Measurements from ENCODE around the gene MLLT10. TPM values are rescaled to one million over a fixed set of nuclear protein-coding genes. Genes with fewer than 3 reads are reported as not detected.
A peak's percentile ranks its signal among the peaks of the same experiment; 100 is the strongest.

MLLT10 gene
- total RNA-seq, 1 experiment from 2014 or later = 58.4 TPM

DNA sequence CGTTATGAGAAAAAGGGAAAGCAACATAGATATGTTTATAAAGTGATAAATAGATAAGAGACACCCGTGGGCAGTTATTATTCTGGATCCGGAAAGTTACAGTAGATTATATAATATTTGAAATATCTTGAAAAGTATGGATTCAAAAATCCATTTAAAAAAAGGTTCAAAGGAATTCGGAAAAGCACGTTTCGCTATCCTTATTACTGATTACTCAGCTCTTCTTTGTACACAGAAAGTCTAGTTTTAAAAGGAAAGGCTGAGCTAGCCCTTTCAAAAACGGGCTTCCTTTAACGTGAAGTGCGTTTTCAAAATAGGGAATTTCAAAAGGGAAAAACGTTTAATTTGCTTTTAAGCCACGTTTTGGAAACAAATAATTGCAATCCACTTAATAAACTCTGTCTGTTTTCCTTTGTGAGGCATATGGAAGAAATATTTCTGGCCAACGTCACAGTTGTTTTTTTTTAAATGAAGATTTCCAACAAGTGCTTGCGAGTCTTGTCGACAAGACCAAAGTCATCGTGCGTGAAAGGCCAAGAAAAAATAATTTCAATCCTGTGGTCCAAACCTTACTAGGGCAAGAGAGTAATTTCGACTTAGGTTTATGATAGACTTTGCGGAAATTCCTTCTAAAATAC lies 6.3 kb upstream of the MLLT10 start:
- no peaks in the 10 kb centered on the region for H3K9me3 ChIP-seq (ENCODE audit: low read depth, low read length, poor library complexity, severe bottlenecking)
- ChIA-PET POLR2A (ENCODE audit: low non-redundant PET) (interaction anchor here (0.6 kb wide), 1 partner anchor 788 kb away, joined by 3 read pairs; the partner anchor contains the start of gene COMMD3), CTCF (no interaction called here)
- no TSS peak for BruUV-seq (replicated peaks)
- peak overlapping the region; percentile 63 for H3K4me3 ChIP-seq (ENCODE audit: low read depth, low read length, poor library complexity, severe bottlenecking)
- H3K27ac ChIP-seq (ENCODE audit: low read depth, low read length, poor library complexity, severe bottlenecking) = peak overlapping the region; percentile 99
- H3K4me1 ChIP-seq (ENCODE audit: insufficient read depth, low read length, poor library complexity, severe bottlenecking) = peaks cover 51% of the 10 kb centered on the region
- H3K27me3 ChIP-seq (replicated peaks; ENCODE audit: insufficient read depth, low read depth, low read length, poor library complexity) = no peaks in the 10 kb centered on the region
- TF ChIP-seq EZH2 (IDR thresholded peaks at IDR 0.05; ENCODE audit: borderline replicate concordance, low read depth, low read length, poor library complexity, severe bottlenecking) (no peak), CTCF (conservative IDR thresholded peaks at IDR 0.05; ENCODE audit: low read depth, low read length) (no peak)
- DNase-seq (ENCODE audit: low spot score) = peak; percentile 66
- H3K36me3 ChIP-seq (ENCODE audit: insufficient read depth, low read length, poor library complexity, severe bottlenecking) = no peaks in the 10 kb centered on the region
- intact Hi-C loops (cut with micrococcal nuclease; ENCODE audit: unreplicated experiment) = loop anchor here (5.0 kb wide), 1 partner anchor 200 kb away; no protein-coding TSS in a partner anchor

- no peaks in the 10 kb centered on the region for H3K27me3 ChIP-seq (replicated peaks; ENCODE audit: insufficient read depth, low read depth, low read length, poor library complexity)
- intact Hi-C loops (cut with micrococcal nuclease; ENCODE audit: unreplicated experiment) = loop anchor here (5.0 kb wide), 1 partner anchor 199 kb away; no protein-coding TSS in a partner anchor
- no peaks in the 10 kb centered on the region for H3K36me3 ChIP-seq (ENCODE audit: insufficient read depth, low read length, poor library complexity, severe bottlenecking)
- TF ChIP-seq CTCF (conservative IDR thresholded peaks at IDR 0.05; ENCODE audit: low read depth, low read length) (no peak), EZH2 (IDR thresholded peaks at IDR 0.05; ENCODE audit: borderline replicate concordance, low read depth, low read length, poor library complexity, severe bottlenecking) (no peak)
- H3K27ac ChIP-seq (ENCODE audit: low read depth, low read length, poor library complexity, severe bottlenecking) = peak overlapping the region; percentile 99
- H3K9me3 ChIP-seq (ENCODE audit: low read depth, low read length, poor library complexity, severe bottlenecking) = no peaks in the 10 kb centered on the region
- ChIA-PET POLR2A (ENCODE audit: low non-redundant PET) (interaction anchor here (0.6 kb wide), 1 partner anchor 788 kb away, joined by 3 read pairs; the partner anchor contains the start of gene COMMD3), CTCF (no interaction called here)
- BruUV-seq (replicated peaks) = no TSS peak
- peaks cover 51% of the 10 kb centered on the region for H3K4me1 ChIP-seq (ENCODE audit: insufficient read depth, low read length, poor library complexity, severe bottlenecking)
- peak; percentile 43 for DNase-seq (ENCODE audit: low spot score)
- peak overlapping the region; percentile 63 for H3K4me3 ChIP-seq (ENCODE audit: low read depth, low read length, poor library complexity, severe bottlenecking)
These were observed 5.6 kb upstream of the MLLT10 start for GRCh38 chr10:21528236-21529031.

- H3K36me3 ChIP-seq (ENCODE audit: insufficient read depth, low read length, poor library complexity, severe bottlenecking) = no peaks in the 10 kb centered on the region
- H3K9me3 ChIP-seq (ENCODE audit: low read depth, low read length, poor library complexity, severe bottlenecking) = no peaks in the 10 kb centered on the region
- no peaks in the 10 kb centered on the region for H3K27me3 ChIP-seq (replicated peaks; ENCODE audit: insufficient read depth, low read depth, low read length, poor library complexity)
- intact Hi-C loops (cut with micrococcal nuclease; ENCODE audit: unreplicated experiment) = loop anchor here (5.0 kb wide), 1 partner anchor 198 kb away; no protein-coding TSS in a partner anchor
- no TSS peak for BruUV-seq (replicated peaks)
- peak overlapping the region; percentile 99 for H3K27ac ChIP-seq (ENCODE audit: low read depth, low read length, poor library complexity, severe bottlenecking)
- TF ChIP-seq EZH2 (IDR thresholded peaks at IDR 0.05; ENCODE audit: borderline replicate concordance, low read depth, low read length, poor library complexity, severe bottlenecking) (no peak), CTCF (conservative IDR thresholded peaks at IDR 0.05; ENCODE audit: low read depth, low read length) (no peak)
- ChIA-PET POLR2A (ENCODE audit: low non-redundant PET) (no interaction called here), CTCF (no interaction called here)
- peaks cover 43% of the 10 kb centered on the region for H3K4me1 ChIP-seq (ENCODE audit: insufficient read depth, low read length, poor library complexity, severe bottlenecking)
- peak overlapping the region; percentile 63 for H3K4me3 ChIP-seq (ENCODE audit: low read depth, low read length, poor library complexity, severe bottlenecking)
- peak; percentile 79 for DNase-seq (ENCODE audit: low spot score)
These were observed 4.8 kb upstream of the MLLT10 start for GRCh38 chr10:21529032-21529910.
